Neural cell (in vitro differentiated cells): ENCODE measurements around the gene MYO7B. TPM values are rescaled to one million over a fixed set of nuclear protein-coding genes. Genes with fewer than 3 reads are reported as not detected.

Experiments
- H2AFZ ChIP-seq: fragments of 200-600, 300-800 bp; sonication (generic), shearing (Covaris generic); 2 replicates; pipeline ENCODE4 v1.6.0; 2014; ENCODE audit warnings: low read depth, mild to moderate bottlenecking, antibody characterized with exemption, low read length, moderate library complexity
- H3F3A ChIP-seq: fragments of 200-600 bp; shearing (Covaris generic); 2 replicates; pipeline ENCODE4 v1.6.1; 2016; ENCODE audit warnings: mild to moderate bottlenecking, moderate library complexity, mixed read lengths, antibody characterized with exemption, low read length; ENCODE audit not compliant: insufficient read depth, poor library complexity, severe bottlenecking
- H3K27ac ChIP-seq: fragments of 200-600, 300-800 bp; sonication (generic), shearing (Covaris generic); 2 replicates; pipeline ENCODE4 v1.5.1; 2014; ENCODE audit warnings: mild to moderate bottlenecking, low read length, moderate library complexity
- H3K27me3 ChIP-seq: fragments of 300-800, 200-600 bp; sonication (generic), shearing (Covaris generic); 2 replicates; pipeline ENCODE4 v1.6.0; 2014; ENCODE audit warnings: mild to moderate bottlenecking, low read depth, low read length, moderate library complexity; ENCODE audit not compliant: insufficient read depth
- H3K36me3 ChIP-seq: fragments of 300-800, 200-600 bp; sonication (generic), shearing (Covaris generic); 2 replicates; pipeline ENCODE4 v1.5.1; 2014; ENCODE audit warnings: mild to moderate bottlenecking, antibody characterized with exemption, low read length, moderate library complexity; ENCODE audit not compliant: insufficient read depth
- H3K4me2 ChIP-seq: fragments of 300-800, 200-600 bp; sonication (generic), shearing (Covaris generic); 2 replicates; pipeline ENCODE4 v1.6.0; 2014; ENCODE audit warnings: mild to moderate bottlenecking, low read length
- H3K4me3 ChIP-seq: fragments of 300-800, 200-600 bp; sonication (generic), shearing (Covaris generic); 2 replicates; pipeline ENCODE4 v1.5.1; 2014; ENCODE audit warnings: mild to moderate bottlenecking, low read length, moderate library complexity
- H3K79me2 ChIP-seq: fragments of 200-600 bp; shearing (Covaris generic); replicated peaks from 2 replicates; pipeline ENCODE4 v1.6.0; 2014; ENCODE audit warnings: mild to moderate bottlenecking, low read length, moderate library complexity; ENCODE audit not compliant: insufficient read depth
- H3K9ac ChIP-seq: fragments of 300-800, 200-600 bp; sonication (generic), shearing (Covaris generic); 2 replicates; pipeline ENCODE4 v1.6.1; 2016; ENCODE audit warnings: mild to moderate bottlenecking, low read length, mixed read lengths
- H3K9me2 ChIP-seq: fragments of 200-600 bp; shearing (Covaris generic); 2 replicates; pipeline ENCODE4 v1.6.1; 2016; ENCODE audit warnings: mild to moderate bottlenecking, low read length, mixed read lengths; ENCODE audit not compliant: insufficient read depth
- H3K9me3 ChIP-seq: fragments of 200-600, 300-800 bp; sonication (generic), shearing (Covaris generic); 2 replicates; pipeline ENCODE4 v1.6.1; 2016; ENCODE audit warnings: mild to moderate bottlenecking, mixed run types, low read length, moderate library complexity, mixed read lengths
- H4K20me1 ChIP-seq: fragments of 200-600 bp; shearing (Covaris generic); 2 replicates; pipeline ENCODE4 v1.6.1; 2016; ENCODE audit warnings: mild to moderate bottlenecking, mixed run types; ENCODE audit not compliant: insufficient read depth
- CTCF ChIP-seq: fragments of 450-650 bp; IDR thresholded peaks from 2 replicates; pipeline ENCODE4 v1.5.1; 2014; ENCODE audit warnings: antibody characterized with exemption, mild to moderate bottlenecking, moderate library complexity; ENCODE audit not compliant: poor library complexity, severe bottlenecking
- EP300 ChIP-seq: fragments of 450-650 bp; conservative IDR thresholded peaks from 2 replicates; pipeline ENCODE4 v1.6.1; 2014; ENCODE audit warnings: antibody characterized with exemption, mild to moderate bottlenecking, moderate library complexity; ENCODE audit not compliant: poor library complexity, severe bottlenecking
- EZH2 ChIP-seq: fragments of 200-600, 300-800 bp; shearing (Covaris generic), sonication (generic); IDR thresholded peaks from 2 replicates; pipeline ENCODE4 v1.6.1; 2014; ENCODE audit warnings: antibody characterized with exemption, low read length, borderline replicate concordance, mild to moderate bottlenecking; ENCODE audit not compliant: insufficient read depth, poor library complexity, severe bottlenecking
- MXI1 ChIP-seq: fragments of 450-650 bp; conservative IDR thresholded peaks from 2 replicates; pipeline ENCODE4 v1.6.1; 2014; ENCODE audit warnings: antibody characterized with exemption, mild to moderate bottlenecking; ENCODE audit not compliant: poor library complexity, severe bottlenecking
- POLR2AphosphoS5 ChIP-seq: IDR thresholded peaks from 2 replicates; pipeline ENCODE4 v1.6.1; 2012
- RAD21 ChIP-seq: fragments of 450-650 bp; conservative IDR thresholded peaks from 2 replicates; pipeline ENCODE4 v1.6.1; 2014; ENCODE audit warnings: antibody characterized with exemption, mild to moderate bottlenecking, moderate library complexity
- SMC3 ChIP-seq: fragments of 450-650 bp; conservative IDR thresholded peaks from 2 replicates; pipeline ENCODE4 v1.6.1; 2014; ENCODE audit warnings: antibody characterized with exemption, mild to moderate bottlenecking, moderate library complexity; ENCODE audit not compliant: poor library complexity
- TAF1 ChIP-seq: IDR thresholded peaks from 2 replicates; pipeline ENCODE4 v1.6.1; 2012; ENCODE audit warnings: low read depth
- polyA plus RNA-seq: library from polyadenylated mRNA; depleted of rRNA; stranded (reverse); fragments of >200 nt; gene quantifications from 2 replicates; pipeline ENCODE4 v1.2.3, GENCODE V29; 2014
- TF ChIP-seq, protein P1 (sequence below): IDR thresholded peaks from 2 replicates; pipeline ENCODE4 v1.6.1; 2012; ENCODE audit warnings: borderline replicate concordance

Gene MYO7B
- polyA plus RNA-seq, 1 donor from 2014 or later = 0.16 TPM

DNA sequence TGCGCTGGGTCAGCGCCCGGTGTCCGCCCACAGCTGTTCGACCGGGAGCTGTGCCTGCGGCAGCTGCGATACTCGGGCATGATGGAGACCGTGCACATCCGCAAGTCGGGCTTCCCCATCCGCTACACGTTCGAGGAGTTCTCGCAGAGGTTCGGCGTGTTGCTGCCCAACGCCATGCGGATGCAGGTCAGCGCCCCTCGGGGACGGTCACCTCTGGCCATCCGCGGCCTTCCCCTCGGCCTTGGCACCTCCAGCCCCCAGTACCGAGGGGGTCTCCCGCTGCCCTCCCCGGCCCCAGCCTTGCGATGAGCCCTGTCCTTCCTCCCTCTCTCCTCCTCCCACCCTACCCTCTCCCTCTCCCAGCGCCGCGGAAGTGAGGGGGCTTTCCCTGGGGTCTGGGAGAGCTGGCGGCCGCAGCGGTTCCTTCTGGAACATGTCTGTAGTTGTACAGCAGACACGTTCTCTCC is 57.3 kb downstream of the MYO7B start:
- Histone ChIP-seq H3K9me2 (no peaks in the 10 kb centered on the region), H3K4me2 (no peak overlapping the region), H3K4me3 (no peak overlapping the region), H3K27me3 (no peaks in the 10 kb centered on the region), H3F3A (no peaks in the 10 kb centered on the region), H3K9me3 (no peaks in the 10 kb centered on the region), H4K20me1 (no peaks in the 10 kb centered on the region), H3K27ac (no peak overlapping the region), H3K36me3 (no peaks in the 10 kb centered on the region), H3K79me2 (no peaks in the 10 kb centered on the region), H3K9ac (no peak overlapping the region), H2AFZ (no peak overlapping the region)
- no peak for TF ChIP-seq EZH2

DNA sequence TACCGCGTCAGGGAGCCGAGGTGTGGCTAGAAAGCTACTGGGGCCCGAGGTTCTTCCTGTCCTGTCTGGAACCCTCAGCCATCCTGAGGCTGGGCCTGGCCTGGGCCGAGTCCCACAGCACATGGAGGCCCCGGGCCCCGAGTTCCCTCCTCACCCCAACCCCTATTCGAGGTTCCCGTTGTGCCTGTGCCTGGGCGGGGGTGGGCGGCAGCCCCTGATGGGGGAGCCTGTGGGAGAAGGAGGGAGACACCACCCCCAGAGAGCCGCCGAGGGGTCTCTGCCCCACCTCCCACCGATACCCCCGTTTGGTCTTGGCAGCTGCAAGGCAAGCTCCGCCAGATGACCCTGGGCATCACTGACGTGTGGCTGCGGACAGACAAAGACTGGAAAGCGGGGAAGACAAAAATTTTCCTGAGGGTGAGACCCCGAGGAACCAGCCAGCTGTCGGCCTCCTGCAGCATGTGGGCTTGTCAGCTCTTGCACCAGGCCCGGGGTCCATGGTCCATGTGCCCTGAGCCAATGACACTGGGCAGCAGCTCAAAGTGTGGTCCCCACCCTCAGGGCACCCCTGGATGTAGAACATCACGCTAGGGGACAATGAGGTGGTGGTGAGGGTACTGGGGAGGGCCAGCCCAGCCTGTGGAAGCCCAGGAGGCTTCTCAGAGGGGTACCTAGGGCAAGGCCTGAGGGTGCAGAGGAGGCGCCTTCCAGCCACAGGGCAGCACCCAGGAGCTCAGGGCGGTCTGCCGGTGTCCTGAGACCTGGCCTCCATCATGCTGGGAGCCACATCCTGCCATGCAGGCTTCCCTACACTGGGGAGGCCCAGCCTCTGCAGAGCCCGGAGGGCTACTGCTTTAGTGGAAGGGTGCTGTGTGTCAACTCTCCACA is 58.0 kb downstream of the MYO7B start:
- Histone ChIP-seq H3K79me2 (no peaks in the 10 kb centered on the region), H3K9me3 (no peaks in the 10 kb centered on the region)

More for the DNA sequence above, 58.0 kb downstream of the MYO7B start:
- no peak overlapping the region for H2AFZ ChIP-seq
- TF ChIP-seq, protein P1, sequence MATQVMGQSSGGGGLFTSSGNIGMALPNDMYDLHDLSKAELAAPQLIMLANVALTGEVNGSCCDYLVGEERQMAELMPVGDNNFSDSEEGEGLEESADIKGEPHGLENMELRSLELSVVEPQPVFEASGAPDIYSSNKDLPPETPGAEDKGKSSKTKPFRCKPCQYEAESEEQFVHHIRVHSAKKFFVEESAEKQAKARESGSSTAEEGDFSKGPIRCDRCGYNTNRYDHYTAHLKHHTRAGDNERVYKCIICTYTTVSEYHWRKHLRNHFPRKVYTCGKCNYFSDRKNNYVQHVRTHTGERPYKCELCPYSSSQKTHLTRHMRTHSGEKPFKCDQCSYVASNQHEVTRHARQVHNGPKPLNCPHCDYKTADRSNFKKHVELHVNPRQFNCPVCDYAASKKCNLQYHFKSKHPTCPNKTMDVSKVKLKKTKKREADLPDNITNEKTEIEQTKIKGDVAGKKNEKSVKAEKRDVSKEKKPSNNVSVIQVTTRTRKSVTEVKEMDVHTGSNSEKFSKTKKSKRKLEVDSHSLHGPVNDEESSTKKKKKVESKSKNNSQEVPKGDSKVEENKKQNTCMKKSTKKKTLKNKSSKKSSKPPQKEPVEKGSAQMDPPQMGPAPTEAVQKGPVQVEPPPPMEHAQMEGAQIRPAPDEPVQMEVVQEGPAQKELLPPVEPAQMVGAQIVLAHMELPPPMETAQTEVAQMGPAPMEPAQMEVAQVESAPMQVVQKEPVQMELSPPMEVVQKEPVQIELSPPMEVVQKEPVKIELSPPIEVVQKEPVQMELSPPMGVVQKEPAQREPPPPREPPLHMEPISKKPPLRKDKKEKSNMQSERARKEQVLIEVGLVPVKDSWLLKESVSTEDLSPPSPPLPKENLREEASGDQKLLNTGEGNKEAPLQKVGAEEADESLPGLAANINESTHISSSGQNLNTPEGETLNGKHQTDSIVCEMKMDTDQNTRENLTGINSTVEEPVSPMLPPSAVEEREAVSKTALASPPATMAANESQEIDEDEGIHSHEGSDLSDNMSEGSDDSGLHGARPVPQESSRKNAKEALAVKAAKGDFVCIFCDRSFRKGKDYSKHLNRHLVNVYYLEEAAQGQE = no peak
- TF ChIP-seq SMC3 = no peak
- TF ChIP-seq MXI1 = no peak
- TF ChIP-seq EP300 = no peak
- no peak for TF ChIP-seq POLR2AphosphoS5
- TF ChIP-seq CTCF = no peak
- TF ChIP-seq TAF1 = no peak
- TF ChIP-seq EZH2 = no peak
- TF ChIP-seq RAD21 = no peak
- H3K4me3 ChIP-seq = no peak overlapping the region
- no peaks in the 10 kb centered on the region for H3F3A ChIP-seq
- H3K9me2 ChIP-seq = no peaks in the 10 kb centered on the region
- H3K27me3 ChIP-seq = no peaks in the 10 kb centered on the region
- H3K27ac ChIP-seq = no peak overlapping the region
- no peaks in the 10 kb centered on the region for H4K20me1 ChIP-seq
- no peak overlapping the region for H3K9ac ChIP-seq
- H3K4me2 ChIP-seq = no peak overlapping the region
- H3K36me3 ChIP-seq = no peaks in the 10 kb centered on the region
